Endothelial cell of umbilical vein (primary cell): Measurements from ENCODE around the gene PARN. TPM values are rescaled to one million over a fixed set of nuclear protein-coding genes. Genes with fewer than 3 reads are reported as not detected.

Source experiments
- BruUV-seq: library from RNA; stranded (reverse); fragments of 400-500 nt; replicated peaks from 2 replicates; lab custom pipeline; 2021; lab: Mats Ljungman, UMichigan
- CTCF ChIA-PET: fragments of 300-600, 350-600 bp; sonication (Branson Sonifier 250); formaldehyde crosslinking; loops from one replicate; lab custom pipeline; 2021; ENCODE audit warnings: antibody characterized with exemption, inconsistent platforms; lab: Charles Lee
- POLR2A ChIA-PET: fragments of 300-600, 350-600 bp; sonication (Branson Sonifier 250); formaldehyde crosslinking; loops from one replicate; lab custom pipeline; 2021; ENCODE audit warnings: antibody characterized with exemption, inconsistent platforms; lab: Charles Lee
- DNase-seq: peaks from one replicate; pipeline ENCODE4 v3.0.0-alpha.2; 2011; ENCODE audit warnings: low read depth, low spot score
- FAIRE-seq: peaks from 2 replicates; lab custom pipeline; 2011; peaks lifted over from hg19 to GRCh38; lab: Jason Lieb, UNC
- H2AFZ ChIP-seq: 2 replicates; pipeline ENCODE4 v1.6.0; 2012; ENCODE audit warnings: low read depth, low read length, control low read depth, inconsistent platforms
- H3K27ac ChIP-seq: 2 replicates; pipeline ENCODE4 v1.5.1; 2011; ENCODE audit warnings: low read depth, mild to moderate bottlenecking, control low read depth, low read length, moderate library complexity; ENCODE audit not compliant: insufficient read depth
- H3K27me3 ChIP-seq, 2 experiments: 2 replicates each; pipeline versions ENCODE4 v1.6.0 to v1.6.1; 2011; ENCODE audit warnings: low read length in 2 of 2, mixed read lengths in 1 of 2; ENCODE audit not compliant: control insufficient read depth in 2 of 2, insufficient read depth in 2 of 2
- H3K36me3 ChIP-seq, 2 experiments: 2 replicates in 1 of 2; 3 replicates in 1 of 2; pipeline ENCODE4 v1.5.1; 2011; ENCODE audit warnings: low read length in 2 of 2, mild to moderate bottlenecking in 1 of 2, moderate library complexity in 1 of 2; ENCODE audit not compliant: control insufficient read depth in 2 of 2, insufficient read depth in 2 of 2; ENCODE audit errors: extremely low read depth in 1 of 2
- H3K4me1 ChIP-seq: 3 replicates; pipeline ENCODE4 v1.5.1; 2011; ENCODE audit warnings: mild to moderate bottlenecking, low read length; ENCODE audit not compliant: control insufficient read depth, insufficient read depth; ENCODE audit errors: extremely low read depth
- H3K4me2 ChIP-seq: 2 replicates; pipeline ENCODE4 v1.6.1; 2011; ENCODE audit warnings: low read length, control low read depth, mixed read lengths; ENCODE audit not compliant: insufficient read depth
- H3K4me3 ChIP-seq, 3 experiments: fragments of 200-600 bp in 1 of 3; sonication (generic), shearing (Covaris generic) in 1 of 3; replicated peaks in 1 of 3; 2 replicates each; pipeline ENCODE4 v1.5.1; 2011 to 2016; ENCODE audit warnings: control low read depth in 3 of 3, low read length in 3 of 3, mild to moderate bottlenecking in 2 of 3, inconsistent platforms in 1 of 3, low read depth in 1 of 3, moderate library complexity in 1 of 3; ENCODE audit not compliant: insufficient read depth in 1 of 3
- H3K79me2 ChIP-seq: 2 replicates; pipeline ENCODE4 v1.6.0; 2012; ENCODE audit warnings: low read length, inconsistent platforms; ENCODE audit not compliant: control insufficient read depth, insufficient read depth
- H3K9ac ChIP-seq: replicated peaks from 2 replicates; pipeline ENCODE3; 2011; ENCODE audit warnings: low read length, control low read depth; ENCODE audit not compliant: insufficient read depth; ENCODE audit errors: extremely low read depth
- H3K9me1 ChIP-seq: replicated peaks from 3 replicates; pipeline ENCODE4 v1.6.0; 2011; ENCODE audit warnings: mild to moderate bottlenecking, low read length; ENCODE audit not compliant: control insufficient read depth, insufficient read depth; ENCODE audit errors: extremely low read depth
- H3K9me3 ChIP-seq: replicated peaks from 2 replicates; pipeline ENCODE4 v1.5.1; 2012; ENCODE audit warnings: low read length, inconsistent platforms; ENCODE audit not compliant: control insufficient read depth, insufficient read depth
- H4K20me1 ChIP-seq: replicated peaks from 2 replicates; pipeline ENCODE3; 2011; ENCODE audit warnings: mild to moderate bottlenecking, low read length; ENCODE audit not compliant: control insufficient read depth, insufficient read depth; ENCODE audit errors: extremely low read depth
- CTCF ChIP-seq, 2 donors: IDR thresholded peaks; 1 replicate in 1 of 2; 2 replicates in 1 of 2; pipeline ENCODE4 v1.5.1; 2011; ENCODE audit warnings: low read length in 2 of 2, mild to moderate bottlenecking in 2 of 2, moderate library complexity in 2 of 2, control low read depth in 1 of 2, inconsistent platforms in 1 of 2, low read depth in 1 of 2; ENCODE audit not compliant: insufficient read depth in 1 of 2; ENCODE audit errors: extremely low read depth in 1 of 2
- EZH2 ChIP-seq: IDR thresholded peaks from 2 replicates; pipeline ENCODE4 v1.6.1; 2012; ENCODE audit warnings: borderline replicate concordance, low read depth, mild to moderate bottlenecking, moderate library complexity, low read length, inconsistent platforms; ENCODE audit not compliant: severe bottlenecking
- FOS ChIP-seq: IDR thresholded peaks from 2 replicates; pipeline ENCODE4 v1.6.1; 2011; ENCODE audit warnings: mild to moderate bottlenecking, low read length, moderate library complexity, borderline replicate concordance; ENCODE audit not compliant: insufficient read depth
- GATA2 ChIP-seq: IDR thresholded peaks from 2 replicates; pipeline ENCODE4 v1.7.0; 2011; ENCODE audit warnings: low read depth, mild to moderate bottlenecking, moderate library complexity, mixed read lengths, low read length; ENCODE audit not compliant: insufficient read length, insufficient read depth
- JUN ChIP-seq: IDR thresholded peaks from 2 replicates; pipeline ENCODE4 v1.6.1; 2011; ENCODE audit warnings: borderline replicate concordance, low read depth; ENCODE audit not compliant: insufficient read length, insufficient read depth
- MAX ChIP-seq: IDR thresholded peaks from 2 replicates; pipeline ENCODE4 v1.6.1; 2011; ENCODE audit not compliant: insufficient read depth, insufficient read length
- MYC ChIP-seq: IDR thresholded peaks from one replicate; pipeline ENCODE4 v1.6.1; 2011; ENCODE audit warnings: mild to moderate bottlenecking, low read depth, low read length
- POLR2A ChIP-seq: IDR thresholded peaks from 2 replicates; pipeline ENCODE4 v1.6.1; 2012; ENCODE audit warnings: low read depth, mild to moderate bottlenecking, control low read depth, low read length
- POLR2AphosphoS5 ChIP-seq: IDR thresholded peaks from 2 replicates; pipeline ENCODE4 v1.6.1; 2012; ENCODE audit warnings: low read depth, mild to moderate bottlenecking, control low read depth, low read length, moderate library complexity; ENCODE audit not compliant: insufficient read depth
- dilution Hi-C: fragments of 300-500 bp; cut with MboI; formaldehyde crosslinking; loops from one replicate; pipeline ENCODE4 v1.15.0; 2019; ENCODE audit warnings: low sequenced_read_pairs; ENCODE audit not compliant: extremely low pct_ligation_motif_present
- intact Hi-C: fragments of 100-400 bp; cut with micrococcal nuclease; formaldehyde crosslinking; loops from one replicate; pipeline ENCODE4 v1.10.0; 2022
- polyA plus RNA-seq, 4 experiments: library from polyadenylated mRNA; depleted of rRNA in 3 of 4; stranded (reverse) in 3 of 4; unstranded in 1 of 4; fragments of >200 nt; gene quantifications; 2 replicates each; pipeline versions ENCODE4 v1.2.1 to v1.2.3, GENCODE V29; 2011 to 2012; ENCODE audit warnings: missing spikeins in 1 of 4
- total RNA-seq: library from RNA; stranded (reverse); gene quantifications from 2 replicates; pipeline ENCODE4 v1.2.3, GENCODE V29; 2021

Gene PARN
- total and polyA plus RNA-seq, 2 donors (not counting 3 experiments of a cell fraction or from before 2014, with no cell fraction given) = 16.9 to 24.6 TPM

- H3K27me3 ChIP-seq = no peaks in the 10 kb centered on the region
- H3K4me3 ChIP-seq = no peak overlapping the region
- no peak for FAIRE-seq
- no peak for DNase-seq
- ChIA-PET POLR2A (no interaction called here), CTCF (no interaction called here)
- H3K9me1 ChIP-seq = no peaks in the 10 kb centered on the region
- H3K9ac ChIP-seq = no peak overlapping the region
- TF ChIP-seq MYC (no peak), MAX (no peak)
- no peak overlapping the region for H2AFZ ChIP-seq
- intact Hi-C loops (no loop called here), dilution Hi-C loops (no loop called here)
- no peaks in the 10 kb centered on the region for H4K20me1 ChIP-seq
- H3K4me2 ChIP-seq = no peak overlapping the region
- H3K4me1 ChIP-seq = no peaks in the 10 kb centered on the region
- no peaks in the 10 kb centered on the region for H3K36me3 ChIP-seq
- H3K79me2 ChIP-seq = no peaks in the 10 kb centered on the region
- H3K27ac ChIP-seq = no peak overlapping the region
- H3K9me3 ChIP-seq = no peaks in the 10 kb centered on the region
- BruUV-seq = no TSS peak
These were observed 109.3 kb downstream of the PARN start for GRCh38 chr16:14520753-14521152.

- Histone ChIP-seq H4K20me1 (no peaks in the 10 kb centered on the region), H3K27me3 (no peaks in the 10 kb centered on the region), H3K9ac (no peak overlapping the region), H2AFZ (no peak overlapping the region), H3K79me2 (no peaks in the 10 kb centered on the region), H3K27ac (no peak overlapping the region), H3K4me3 (no peak overlapping the region), H3K4me2 (no peak overlapping the region), H3K4me1 (no peaks in the 10 kb centered on the region), H3K9me3 (no peaks in the 10 kb centered on the region), H3K36me3 (no peaks in the 10 kb centered on the region), H3K9me1 (no peaks in the 10 kb centered on the region)
- FAIRE-seq (no peak), DNase-seq (no peak)
- intact Hi-C loops (no loop called here), dilution Hi-C loops (no loop called here)
- ChIA-PET CTCF (no interaction called here), POLR2A (no interaction called here)
- BruUV-seq = no TSS peak
- TF ChIP-seq MYC = no peak
- TF ChIP-seq EZH2 = no peak
- TF ChIP-seq FOS = no peak
- no peak for TF ChIP-seq GATA2
- no peak for TF ChIP-seq MAX
- TF ChIP-seq CTCF (IDR thresholded peaks at IDR 0.05; ENCODE audit: extremely low read depth in 1 of 2, insufficient read depth in 1 of 2, low read depth in 1 of 2, low read length in 2 of 2) = no peak
- no peak for TF ChIP-seq POLR2A
- no peak for TF ChIP-seq JUN
- TF ChIP-seq POLR2AphosphoS5 = no peak
These were observed 115.1 kb downstream of the PARN start for GRCh38 chr16:14514967-14515366.
